Measurements from ENCODE around the gene TEAD2. TPM values are rescaled to one million over a fixed set of nuclear protein-coding genes. Genes with fewer than 3 reads are reported as not detected.

The TEAD2 gene
- 12.9 and 26.4 TPM in 2 replicates for total RNA-seq (2011; cell fraction: chromatin; rRNA removed; ENCODE audit: low replicate concordance)
- 12.1 and 13.3 TPM in 2 replicates for total RNA-seq (2011; cell fraction: nucleolus; rRNA removed)
- total RNA-seq (2011; cell fraction: nucleoplasm; rRNA removed), result 15.0 and 16.8 TPM in 2 replicates
- 14.7 and 15.3 TPM in 2 replicates for total RNA-seq (2014; rRNA removed)
- 11.2 and 12.6 TPM in 2 replicates for total RNA-seq (2014; rRNA removed; fragmentation: Illumina TruSeq; extraction: Trizol)
- total RNA-seq (2015; rRNA removed; fragmentation: Illumina TruSeq; extraction: Trizol), result 12.7 and 13.9 TPM in 2 replicates
- total RNA-seq (2021), result 19.5 and 20.7 TPM in 2 replicates
- 10.7 and 12.4 TPM in 2 replicates for polyA plus RNA-seq (2011; rRNA removed)
- 11.2 and 17.7 TPM in 2 replicates for polyA plus RNA-seq (2011; cell fraction: cytosol; rRNA removed)
- 9.4 and 15.6 TPM in 2 replicates for polyA plus RNA-seq (2011; cell fraction: nucleus; rRNA removed)
- 15.9 and 17.9 TPM in 2 replicates for polyA plus RNA-seq (2012)
- polyA plus RNA-seq (2014; fragmentation: Illumina TruSeq; extraction: Trizol), result 25.4 and 27.0 TPM in 2 replicates
- polyA plus RNA-seq (2014; fragmentation: Nextera tagmentation; extraction: Ambion mirVana), result 1 to 10 TPM; 1.6 to 1.8 TPM
- polyA plus RNA-seq (2014; rRNA removed), result 14.2 and 18.8 TPM in 2 replicates
- polyA minus RNA-seq (2011; rRNA and poly(A)+ RNA removed), result 7.2 and 9.5 TPM in 2 replicates
- polyA minus RNA-seq (2011; cell fraction: cytosol; rRNA and poly(A)+ RNA removed), result 10.4 and 14.6 TPM in 2 replicates
- 4.8 and 6.9 TPM in 2 replicates for polyA minus RNA-seq (2011; cell fraction: nucleus; rRNA and poly(A)+ RNA removed)
- Bru-seq, nascent RNA, result percentile 51 among the genes with signal in this experiment
- BruChase-seq, experiment 1, labeled RNA remaining after a 2-hour chase, result percentile 50 among the genes with signal in this experiment
- percentile 49 among the genes with signal in this experiment for BruChase-seq, experiment 2, labeled RNA remaining after a 6-hour chase
- long read RNA-seq, experiment 1, partial matches to known transcripts, result 31 of 52 reads
- long read RNA-seq, experiment 1, other reads (novel, unspliced or antisense), result 18 of 52 reads
- long read RNA-seq, experiment 2, partial matches to known transcripts, result 8 of 21 reads
- long read RNA-seq, experiment 2, other reads (novel, unspliced or antisense), result 9 of 21 reads
- long read RNA-seq, experiment 3, partial matches to known transcripts, result 1 of 1 reads
- long read RNA-seq, experiment 3, other reads (novel, unspliced or antisense), result 0 of 1 reads

DNA sequence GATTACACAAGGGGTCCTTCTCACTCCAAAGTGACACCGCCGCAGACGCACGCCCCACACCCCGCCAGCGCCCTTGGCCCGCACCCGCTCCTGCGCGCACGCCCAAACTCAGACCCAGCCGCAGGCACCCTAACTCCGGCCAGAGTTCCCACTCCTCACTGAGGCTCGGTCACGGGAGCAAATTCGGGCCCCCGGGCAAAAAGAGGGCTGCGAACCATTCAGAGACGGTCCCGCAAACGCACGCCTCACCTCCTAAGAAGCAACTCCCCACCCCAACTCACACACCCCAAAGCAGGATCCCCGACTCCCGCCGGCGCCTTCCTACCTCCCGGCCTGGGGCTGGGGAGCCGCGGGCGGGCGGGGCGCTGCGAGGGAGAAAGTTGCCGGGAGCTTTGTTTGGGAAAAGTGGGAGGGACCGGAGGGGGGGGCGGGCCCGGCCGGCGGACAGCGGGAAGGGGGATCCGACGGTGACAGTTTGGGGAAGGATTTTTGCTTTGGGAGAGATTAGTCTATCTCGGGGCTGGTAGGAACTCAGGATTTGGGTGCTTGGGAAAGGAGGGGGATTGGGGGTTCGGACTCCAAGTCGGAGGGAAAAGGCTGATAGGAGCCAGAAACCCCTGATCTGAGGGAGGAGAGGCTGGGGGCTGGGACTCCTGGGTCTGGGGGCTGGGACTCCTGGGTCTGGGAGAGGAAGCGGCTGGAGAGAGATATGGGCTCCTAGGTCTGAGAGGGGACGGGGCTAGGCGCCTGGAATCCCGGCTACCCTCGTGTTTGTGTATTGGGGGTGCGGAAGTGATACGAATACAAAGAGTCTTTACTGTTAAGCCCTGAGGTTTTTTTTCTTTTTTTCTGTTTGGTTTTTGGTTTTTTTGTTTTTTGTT is at the start of gene TEAD2:
Gene TEAD2 (minus strand): TSS at position 369 of the 881 bp plus-strand sequence. CDS start 2,341 bp downstream, outside the sequence.
- FAIRE-seq (no peak), DNase-seq (ENCODE audit: extremely low read depth in 1 of 4, low spot score in 3 of 4) (peak; percentile 50 to 83 (median 72)), ATAC-seq (peak; percentile 14)
- WGBS (ENCODE audit: insufficient coverage, low coverage, missing lambda C conversion rate), result 2% methylated on average over 31 of the region's 52 CpGs
- H3K9me3 ChIP-seq (replicated peaks; ENCODE audit: control insufficient read depth, insufficient read depth, low read depth, low read length), result no peaks in the 10 kb centered on the region
- no peaks in the 10 kb centered on the region for H3K9me1 ChIP-seq (ENCODE audit: control insufficient read depth, insufficient read depth, low read length)
- peak within 1 kb of the TSS; percentile 77 for H3K27ac ChIP-seq (ENCODE audit: extremely low read depth, low read depth, low read length)
- H4K20me1 ChIP-seq (replicated peaks; ENCODE audit: control insufficient read depth, insufficient read depth, low read length), result no peaks in the 10 kb centered on the region
- H3K9ac ChIP-seq (ENCODE audit: insufficient read depth in 1 of 2, low read depth in 2 of 2, low read length in 2 of 2), result peak within 1 kb of the TSS; percentile 74 to 93
- no TSS peak for BruUV-seq (replicated peaks)
- H3K79me2 ChIP-seq (ENCODE audit: control insufficient read depth, insufficient read depth, low read length), result peaks cover 7% of the 10 kb centered on the region; the same call in 1 of the 3 replicates
- no peaks in the 10 kb centered on the region for H3K27me3 ChIP-seq (ENCODE audit: control insufficient read depth in 2 of 2, insufficient read depth in 2 of 2, low read length in 2 of 2)
- H3K4me3 ChIP-seq, result peak within 1 kb of the TSS; percentile 59
- H3K4me1 ChIP-seq (replicated peaks in 1 of 2; ENCODE audit: control insufficient read depth in 2 of 2, insufficient read depth in 2 of 2, low read length in 2 of 2), result peaks cover 14 to 52% of the 10 kb centered on the region in 2 experiments
- intact Hi-C loops (cut with micrococcal nuclease), result no loop called here
- ChIA-PET CTCF (ENCODE audit: low intra/inter-chr PET ratio) (interaction anchor here (0.6 to 0.7 kb wide), 2 partner anchors 55 to 68 kb away, joined by 3 to 4 read pairs; no protein-coding TSS in a partner anchor), POLR2A (interaction anchor here (0.6 to 1.3 kb wide), 6 partner anchors 14 to 716 kb away, joined by 3 to 5 read pairs (median 3); partner anchors contain the start of genes ALDH16A1 and PIH1D1)
- peak within 1 kb of the TSS; percentile 83 for H2AFZ ChIP-seq (ENCODE audit: low read depth, low read length)
- H3K4me2 ChIP-seq (ENCODE audit: insufficient read depth, low read length), result peak within 1 kb of the TSS; percentile 76
- peaks cover 10% of the 10 kb centered on the region; the same call in 1 of the 3 replicates for H3K36me3 ChIP-seq (ENCODE audit: control insufficient read depth, insufficient read depth, low read length)
- in situ Hi-C loops (cut with MboI), result no loop called here
- TF ChIP-seq ESRRB (CRISPR knock-in tag; IDR thresholded peaks at IDR 0.05; ENCODE audit: borderline replicate concordance) (no peak), SPI1 (IDR thresholded peaks at IDR 0.05; ENCODE audit: borderline replicate concordance, low read depth, low read length) (no peak), AFF4 (CRISPR knock-in tag; IDR thresholded peaks at IDR 0.05) (no peak)
- TF ChIP-seq, protein P1, sequence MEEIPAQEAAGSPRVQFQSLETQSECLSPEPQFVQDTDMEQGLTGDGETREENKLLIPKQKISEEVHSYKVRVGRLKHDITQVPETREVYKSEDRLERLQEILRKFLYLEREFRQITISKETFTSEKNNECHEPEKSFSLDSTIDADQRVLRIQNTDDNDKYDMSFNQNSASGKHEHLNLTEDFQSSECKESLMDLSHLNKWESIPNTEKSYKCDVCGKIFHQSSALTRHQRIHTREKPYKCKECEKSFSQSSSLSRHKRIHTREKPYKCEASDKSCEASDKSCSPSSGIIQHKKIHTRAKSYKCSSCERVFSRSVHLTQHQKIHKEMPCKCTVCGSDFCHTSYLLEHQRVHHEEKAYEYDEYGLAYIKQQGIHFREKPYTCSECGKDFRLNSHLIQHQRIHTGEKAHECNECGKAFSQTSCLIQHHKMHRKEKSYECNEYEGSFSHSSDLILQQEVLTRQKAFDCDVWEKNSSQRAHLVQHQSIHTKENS (CRISPR knock-in tag; IDR thresholded peaks at IDR 0.05), result no peak

Measured in K562 (cell line).